ENCODE results near the gene MARCHF9.

DNA sequence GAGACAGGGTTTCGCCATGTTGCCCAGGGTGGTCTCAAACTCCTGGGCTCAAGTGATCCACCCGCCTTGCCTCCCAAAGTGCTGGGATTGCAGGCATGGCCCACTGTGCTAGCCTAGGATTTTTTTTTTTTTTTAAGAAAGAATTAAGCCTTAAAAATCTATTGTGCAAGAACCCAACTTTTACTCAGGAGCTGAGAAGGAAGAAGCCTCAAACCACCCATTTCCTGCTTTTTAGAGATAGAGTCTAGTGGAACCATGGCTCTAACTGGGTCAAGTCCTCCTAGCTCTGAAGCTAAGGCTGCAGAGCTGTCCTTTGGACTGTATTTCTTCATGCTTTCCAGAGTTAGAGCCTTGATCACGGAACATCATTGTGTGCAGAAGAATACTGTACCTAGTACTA lies 26.3 kb downstream of the MARCHF9 start:
- TF ChIP-seq, protein P1, sequence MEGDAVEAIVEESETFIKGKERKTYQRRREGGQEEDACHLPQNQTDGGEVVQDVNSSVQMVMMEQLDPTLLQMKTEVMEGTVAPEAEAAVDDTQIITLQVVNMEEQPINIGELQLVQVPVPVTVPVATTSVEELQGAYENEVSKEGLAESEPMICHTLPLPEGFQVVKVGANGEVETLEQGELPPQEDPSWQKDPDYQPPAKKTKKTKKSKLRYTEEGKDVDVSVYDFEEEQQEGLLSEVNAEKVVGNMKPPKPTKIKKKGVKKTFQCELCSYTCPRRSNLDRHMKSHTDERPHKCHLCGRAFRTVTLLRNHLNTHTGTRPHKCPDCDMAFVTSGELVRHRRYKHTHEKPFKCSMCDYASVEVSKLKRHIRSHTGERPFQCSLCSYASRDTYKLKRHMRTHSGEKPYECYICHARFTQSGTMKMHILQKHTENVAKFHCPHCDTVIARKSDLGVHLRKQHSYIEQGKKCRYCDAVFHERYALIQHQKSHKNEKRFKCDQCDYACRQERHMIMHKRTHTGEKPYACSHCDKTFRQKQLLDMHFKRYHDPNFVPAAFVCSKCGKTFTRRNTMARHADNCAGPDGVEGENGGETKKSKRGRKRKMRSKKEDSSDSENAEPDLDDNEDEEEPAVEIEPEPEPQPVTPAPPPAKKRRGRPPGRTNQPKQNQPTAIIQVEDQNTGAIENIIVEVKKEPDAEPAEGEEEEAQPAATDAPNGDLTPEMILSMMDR (IDR thresholded peaks at IDR 0.05) = no peak
- TF ChIP-seq RXRA (IDR thresholded peaks at IDR 0.05; ENCODE audit: borderline replicate concordance, low read depth) (no peak), TEAD4 (IDR thresholded peaks at IDR 0.05; ENCODE audit: borderline replicate concordance, insufficient read depth) (no peak), TAF1 (IDR thresholded peaks at IDR 0.05; ENCODE audit: borderline replicate concordance, low read depth, low read length) (no peak), POLR2AphosphoS5 (IDR thresholded peaks at IDR 0.05; ENCODE audit: low read depth, low read length) (no peak), RFX5 (IDR thresholded peaks at IDR 0.05; ENCODE audit: low read length) (no peak)
- TF ChIP-seq, protein P2, sequence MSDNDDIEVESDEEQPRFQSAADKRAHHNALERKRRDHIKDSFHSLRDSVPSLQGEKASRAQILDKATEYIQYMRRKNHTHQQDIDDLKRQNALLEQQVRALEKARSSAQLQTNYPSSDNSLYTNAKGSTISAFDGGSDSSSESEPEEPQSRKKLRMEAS (IDR thresholded peaks at IDR 0.05; ENCODE audit: low read depth) = no peak

All from SK-N-SH (cell line).